Panc1 (cell line): ENCODE measurements around the gene CSF1R. TPM values are rescaled to one million over a fixed set of nuclear protein-coding genes. Genes with fewer than 3 reads are reported as not detected.

Experiments used
- ATAC-seq: fragments of 200-7000 bp; cut with Tn5 transposase; 2 replicates; pipeline ENCODE4 v1.9.1; 2020; ENCODE audit warnings: mild to moderate bottlenecking, moderate library complexity
- BruUV-seq: library from RNA; stranded (reverse); fragments of 400-500 nt; replicated peaks from 2 replicates; lab custom pipeline; 2021; lab: Mats Ljungman, UMichigan
- CTCF ChIA-PET: fragments of 300-600 bp; sonication (Branson Sonifier 250); formaldehyde crosslinking; loops from one replicate; lab custom pipeline; 2022; ENCODE audit warnings: antibody characterized with exemption; lab: Charles Lee
- POLR2A ChIA-PET: fragments of 300-600 bp; sonication (Branson Sonifier 250); formaldehyde crosslinking; loops from one replicate; lab custom pipeline; 2022; ENCODE audit warnings: antibody characterized with exemption; lab: Charles Lee
- DNase-seq: peaks from one replicate; pipeline ENCODE4 v3.0.0-alpha.2; 2010; ENCODE audit warnings: low read depth, low spot score
- H3K27ac ChIP-seq: 2 replicates; pipeline ENCODE4 v1.5.1; 2011; ENCODE audit warnings: mild to moderate bottlenecking, low read length, inconsistent platforms
- H3K27me3 ChIP-seq: fragments of 200-500 bp; sonication (Bioruptor generic); 2 replicates; pipeline ENCODE4 v1.6.0; 2014; ENCODE audit warnings: low read length, inconsistent platforms; ENCODE audit not compliant: control insufficient read depth, insufficient read depth
- H3K36me3 ChIP-seq: fragments of 200-500 bp; sonication (Bioruptor generic); 2 replicates; pipeline ENCODE4 v1.5.1; 2014; ENCODE audit warnings: inconsistent platforms, mild to moderate bottlenecking, low read length, moderate library complexity; ENCODE audit not compliant: control insufficient read depth, insufficient read depth
- H3K4me1 ChIP-seq: 2 replicates; pipeline ENCODE4 v1.5.1; 2011; ENCODE audit warnings: inconsistent platforms, mild to moderate bottlenecking, low read length, moderate library complexity; ENCODE audit not compliant: control insufficient read depth, insufficient read depth
- H3K4me3 ChIP-seq, 2 experiments: 2 replicates each; pipeline ENCODE4 v1.5.1; 2011 to 2012; ENCODE audit warnings: low read depth in 2 of 2, low read length in 2 of 2, mild to moderate bottlenecking in 2 of 2, inconsistent platforms in 1 of 2, moderate library complexity in 1 of 2
- H3K9me3 ChIP-seq: fragments of 200-500 bp; sonication (Bioruptor generic); 2 replicates; pipeline ENCODE4 v1.5.1; 2014; ENCODE audit warnings: low read depth, mild to moderate bottlenecking, inconsistent platforms, low read length, moderate library complexity; ENCODE audit not compliant: control insufficient read depth, insufficient read depth
- POLR2AphosphoS5 ChIP-seq: IDR thresholded peaks from 2 replicates; pipeline ENCODE4 v1.6.1; 2012; ENCODE audit warnings: mild to moderate bottlenecking, low read depth, low read length, moderate library complexity
- SIN3A ChIP-seq: IDR thresholded peaks from 2 replicates; pipeline ENCODE4 v1.6.1; 2012; ENCODE audit warnings: low read depth, mild to moderate bottlenecking, low read length, moderate library complexity, borderline replicate concordance; ENCODE audit not compliant: insufficient read depth
- TCF7L2 ChIP-seq: IDR thresholded peaks from 2 replicates; pipeline ENCODE4 v1.6.1; 2011; ENCODE audit warnings: mild to moderate bottlenecking, low read depth, low read length, inconsistent platforms
- in situ Hi-C: cut with HindIII; loops from 2 replicates; pipeline ENCODE4 v1.10.0; 2016; ENCODE audit warnings: low sequenced_read_pairs, low pct_unique_long_range_greater_than_20kb
- intact Hi-C: fragments of 100-400 bp; cut with micrococcal nuclease; formaldehyde crosslinking; loops from one replicate; pipeline ENCODE4 v1.10.0; 2022; ENCODE audit not compliant: unreplicated experiment
- total RNA-seq: library from RNA; stranded (reverse); gene quantifications from one replicate; pipeline ENCODE4 v1.2.1, GENCODE V29; 2021; ENCODE audit not compliant: unreplicated experiment
- TF ChIP-seq, protein P1 (sequence below), 2 experiments: IDR thresholded peaks; 2 replicates each; pipeline ENCODE4 v1.6.1; 2011 to 2012; ENCODE audit warnings: low read depth in 2 of 2, control low read depth in 1 of 2, low read length in 1 of 2, mild to moderate bottlenecking in 1 of 2, moderate library complexity in 1 of 2; ENCODE audit not compliant: insufficient read depth in 1 of 2
- TF ChIP-seq, protein P2 (sequence below): fragments of 450-650 bp; IDR thresholded peaks from 2 replicates; pipeline ENCODE4 v1.5.1; 2017; ENCODE audit warnings: mild to moderate bottlenecking

CSF1R gene
- total RNA-seq, 1 experiment from 2014 or later = 0.05 TPM

DNA sequence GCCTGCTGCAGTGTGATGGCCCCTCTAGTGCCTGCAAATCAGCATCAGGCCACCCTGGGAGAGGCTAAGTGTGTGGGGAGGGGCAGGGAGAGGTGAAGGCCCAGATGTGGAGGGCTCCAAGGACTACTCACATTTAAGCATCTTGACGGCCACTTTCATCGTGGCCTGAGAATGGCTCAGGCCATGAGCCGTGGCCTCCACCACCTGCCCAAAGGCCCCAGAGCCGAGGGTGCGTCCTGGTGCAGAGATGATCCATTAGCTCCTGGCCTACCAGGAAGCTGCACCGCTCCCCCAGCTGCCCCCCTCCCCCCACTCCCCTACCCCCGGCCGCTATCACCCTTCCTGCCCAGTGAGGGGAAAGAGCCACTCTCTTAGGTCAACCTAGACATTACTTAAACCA is 38.2 kb upstream of the CSF1R start:
- ChIA-PET POLR2A (no interaction called here), CTCF (interaction anchor here (0.5 kb wide), 1 partner anchor 293 kb away, joined by 6 read pairs; no protein-coding TSS in a partner anchor)

GRCh38 chr5:150124111-150124557 is 37.8 kb upstream of the CSF1R start:
- intact Hi-C loops = no loop called here
- in situ Hi-C loops = no loop called here
- BruUV-seq = no TSS peak
- DNase-seq (no peak), ATAC-seq (no peak)
- Histone ChIP-seq H3K27me3 (no peaks in the 10 kb centered on the region), H3K36me3 (no peaks in the 10 kb centered on the region), H3K4me3 (no peak overlapping the region), H3K4me1 (no peaks in the 10 kb centered on the region), H3K9me3 (no peaks in the 10 kb centered on the region), H3K27ac (no peak overlapping the region)
- ChIA-PET POLR2A (no interaction called here), CTCF (no interaction called here)
- TF ChIP-seq POLR2AphosphoS5 (no peak), SIN3A (no peak), TCF7L2 (no peak)
- TF ChIP-seq, protein P1, sequence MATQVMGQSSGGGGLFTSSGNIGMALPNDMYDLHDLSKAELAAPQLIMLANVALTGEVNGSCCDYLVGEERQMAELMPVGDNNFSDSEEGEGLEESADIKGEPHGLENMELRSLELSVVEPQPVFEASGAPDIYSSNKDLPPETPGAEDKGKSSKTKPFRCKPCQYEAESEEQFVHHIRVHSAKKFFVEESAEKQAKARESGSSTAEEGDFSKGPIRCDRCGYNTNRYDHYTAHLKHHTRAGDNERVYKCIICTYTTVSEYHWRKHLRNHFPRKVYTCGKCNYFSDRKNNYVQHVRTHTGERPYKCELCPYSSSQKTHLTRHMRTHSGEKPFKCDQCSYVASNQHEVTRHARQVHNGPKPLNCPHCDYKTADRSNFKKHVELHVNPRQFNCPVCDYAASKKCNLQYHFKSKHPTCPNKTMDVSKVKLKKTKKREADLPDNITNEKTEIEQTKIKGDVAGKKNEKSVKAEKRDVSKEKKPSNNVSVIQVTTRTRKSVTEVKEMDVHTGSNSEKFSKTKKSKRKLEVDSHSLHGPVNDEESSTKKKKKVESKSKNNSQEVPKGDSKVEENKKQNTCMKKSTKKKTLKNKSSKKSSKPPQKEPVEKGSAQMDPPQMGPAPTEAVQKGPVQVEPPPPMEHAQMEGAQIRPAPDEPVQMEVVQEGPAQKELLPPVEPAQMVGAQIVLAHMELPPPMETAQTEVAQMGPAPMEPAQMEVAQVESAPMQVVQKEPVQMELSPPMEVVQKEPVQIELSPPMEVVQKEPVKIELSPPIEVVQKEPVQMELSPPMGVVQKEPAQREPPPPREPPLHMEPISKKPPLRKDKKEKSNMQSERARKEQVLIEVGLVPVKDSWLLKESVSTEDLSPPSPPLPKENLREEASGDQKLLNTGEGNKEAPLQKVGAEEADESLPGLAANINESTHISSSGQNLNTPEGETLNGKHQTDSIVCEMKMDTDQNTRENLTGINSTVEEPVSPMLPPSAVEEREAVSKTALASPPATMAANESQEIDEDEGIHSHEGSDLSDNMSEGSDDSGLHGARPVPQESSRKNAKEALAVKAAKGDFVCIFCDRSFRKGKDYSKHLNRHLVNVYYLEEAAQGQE (IDR thresholded peaks at IDR 0.05; ENCODE audit: insufficient read depth in 1 of 2, low read depth in 2 of 2, low read length in 1 of 2) = no peak
- TF ChIP-seq, protein P2, sequence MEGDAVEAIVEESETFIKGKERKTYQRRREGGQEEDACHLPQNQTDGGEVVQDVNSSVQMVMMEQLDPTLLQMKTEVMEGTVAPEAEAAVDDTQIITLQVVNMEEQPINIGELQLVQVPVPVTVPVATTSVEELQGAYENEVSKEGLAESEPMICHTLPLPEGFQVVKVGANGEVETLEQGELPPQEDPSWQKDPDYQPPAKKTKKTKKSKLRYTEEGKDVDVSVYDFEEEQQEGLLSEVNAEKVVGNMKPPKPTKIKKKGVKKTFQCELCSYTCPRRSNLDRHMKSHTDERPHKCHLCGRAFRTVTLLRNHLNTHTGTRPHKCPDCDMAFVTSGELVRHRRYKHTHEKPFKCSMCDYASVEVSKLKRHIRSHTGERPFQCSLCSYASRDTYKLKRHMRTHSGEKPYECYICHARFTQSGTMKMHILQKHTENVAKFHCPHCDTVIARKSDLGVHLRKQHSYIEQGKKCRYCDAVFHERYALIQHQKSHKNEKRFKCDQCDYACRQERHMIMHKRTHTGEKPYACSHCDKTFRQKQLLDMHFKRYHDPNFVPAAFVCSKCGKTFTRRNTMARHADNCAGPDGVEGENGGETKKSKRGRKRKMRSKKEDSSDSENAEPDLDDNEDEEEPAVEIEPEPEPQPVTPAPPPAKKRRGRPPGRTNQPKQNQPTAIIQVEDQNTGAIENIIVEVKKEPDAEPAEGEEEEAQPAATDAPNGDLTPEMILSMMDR = no peak

More for the DNA sequence above, 38.2 kb upstream of the CSF1R start:
- Histone ChIP-seq H3K27me3 (no peaks in the 10 kb centered on the region), H3K27ac (no peak overlapping the region), H3K9me3 (no peaks in the 10 kb centered on the region), H3K4me1 (peaks cover 2% of the 10 kb centered on the region), H3K36me3 (no peaks in the 10 kb centered on the region), H3K4me3 (no peak overlapping the region)
- in situ Hi-C loops (no loop called here), intact Hi-C loops (no loop called here)
- ATAC-seq = no peak
- DNase-seq = no peak
- no TSS peak for BruUV-seq
- TF ChIP-seq, protein P2 = no peak
- TF ChIP-seq POLR2AphosphoS5 (no peak), TCF7L2 (no peak), SIN3A (no peak)
- TF ChIP-seq, protein P1 (IDR thresholded peaks at IDR 0.05; ENCODE audit: insufficient read depth in 1 of 2, low read depth in 2 of 2, low read length in 1 of 2) = no peak
